Stimulated activated CD4-positive, alpha-beta T cell treated with anti-CD3 and anti-CD28 coated beads, Interleukin-2, amount 100 ng/mL, for 48 hours (primary cell): ENCODE results near the gene HDGFL2.
"Not testable (repeated sequence)": the region's sequence is repeated elsewhere in the genome, so short reads cannot be mapped to it uniquely, and the experiment has no call there.

Experiments
- DNase-seq, 2 donors: peaks; one replicate each; pipeline ENCODE4 v3.0.0-alpha.2; 2020

Gene HDGFL2

DNA sequence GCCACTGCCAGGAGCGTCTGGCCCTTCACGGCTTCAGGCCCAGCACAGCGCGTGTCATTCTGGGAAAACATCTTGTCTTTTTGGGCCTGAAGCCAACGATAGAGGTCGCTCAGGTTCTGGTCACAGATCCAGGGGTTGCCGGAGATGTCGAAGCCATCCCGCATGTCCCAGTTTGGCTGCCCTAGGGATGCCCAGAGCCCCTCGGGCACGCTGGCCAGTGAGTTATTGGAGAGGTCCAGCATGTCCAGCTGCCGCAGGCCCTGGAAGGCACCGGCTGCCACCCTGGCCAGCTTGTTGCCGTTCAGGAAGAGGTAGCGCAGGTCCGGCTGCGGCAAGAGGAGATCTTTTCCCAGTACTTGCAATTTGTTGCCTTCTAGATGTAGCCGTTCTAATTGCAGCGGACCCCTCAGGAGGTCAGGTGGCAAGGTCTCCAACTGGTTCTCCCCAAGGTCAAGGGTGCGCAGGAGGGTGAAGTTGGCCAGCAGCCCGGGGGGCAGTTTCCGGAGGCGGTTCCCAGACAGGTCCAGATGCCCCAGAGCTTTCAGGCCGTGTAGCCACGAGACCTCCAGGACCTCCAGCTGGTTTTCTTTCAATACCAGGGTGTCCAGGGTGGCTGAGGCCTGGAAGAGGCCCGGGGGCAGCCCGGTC, 66.0 kb downstream of the HDGFL2 start:
- no peak for DNase-seq

GRCh38 chr19:4538601-4538954, 66.5 kb downstream of the HDGFL2 start:
- no peak for DNase-seq

GRCh38 chr19:4539169-4539692, 67.1 kb downstream of the HDGFL2 start:
- no peak for DNase-seq

GRCh38 chr19:4539693-4540581, 67.8 kb downstream of the HDGFL2 start, which contains the start of gene LRG1:
Gene LRG1, minus strand, starts transcription at chr19:4540036. Its CDS starts 23 bp downstream, at chr19:4540013.
- DNase-seq: no peak

DNA sequence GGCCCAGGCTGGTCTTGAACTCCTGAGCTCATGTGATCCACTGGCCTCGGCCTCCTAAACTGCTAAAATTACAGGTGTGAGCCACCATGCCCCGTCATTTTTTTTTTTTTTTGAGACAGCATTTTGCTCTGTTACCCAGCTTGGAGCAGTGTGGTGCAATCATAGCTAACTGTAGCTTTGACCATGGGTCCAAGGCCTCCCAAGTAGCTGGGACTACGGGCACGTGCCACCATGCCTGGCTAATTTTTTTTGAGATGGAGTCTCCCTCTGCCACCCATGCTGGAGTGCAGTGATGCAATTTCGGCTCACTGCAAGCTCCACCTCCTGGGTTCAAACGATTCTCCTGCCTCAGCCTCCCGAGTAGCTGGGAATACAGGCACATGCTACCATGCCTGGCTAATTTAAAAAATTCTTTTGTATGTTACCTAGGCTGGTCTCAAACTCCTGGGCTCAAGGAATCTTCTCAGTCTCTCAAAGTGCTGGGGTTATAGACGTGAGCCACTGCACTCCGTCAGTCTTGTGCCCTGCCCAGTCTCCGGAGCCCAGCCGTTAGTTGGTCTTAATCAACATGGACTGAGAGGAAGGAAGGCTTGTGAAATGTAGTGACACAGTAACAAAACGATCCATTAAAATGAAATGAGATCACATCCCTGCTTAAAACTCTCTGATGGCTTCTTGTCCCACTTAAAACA, 69.2 kb downstream of the HDGFL2 start:
- DNase-seq: no peak

GRCh38 chr19:4541806-4542145, 69.7 kb downstream of the HDGFL2 start:
- not testable (repeated sequence) for DNase-seq

DNA sequence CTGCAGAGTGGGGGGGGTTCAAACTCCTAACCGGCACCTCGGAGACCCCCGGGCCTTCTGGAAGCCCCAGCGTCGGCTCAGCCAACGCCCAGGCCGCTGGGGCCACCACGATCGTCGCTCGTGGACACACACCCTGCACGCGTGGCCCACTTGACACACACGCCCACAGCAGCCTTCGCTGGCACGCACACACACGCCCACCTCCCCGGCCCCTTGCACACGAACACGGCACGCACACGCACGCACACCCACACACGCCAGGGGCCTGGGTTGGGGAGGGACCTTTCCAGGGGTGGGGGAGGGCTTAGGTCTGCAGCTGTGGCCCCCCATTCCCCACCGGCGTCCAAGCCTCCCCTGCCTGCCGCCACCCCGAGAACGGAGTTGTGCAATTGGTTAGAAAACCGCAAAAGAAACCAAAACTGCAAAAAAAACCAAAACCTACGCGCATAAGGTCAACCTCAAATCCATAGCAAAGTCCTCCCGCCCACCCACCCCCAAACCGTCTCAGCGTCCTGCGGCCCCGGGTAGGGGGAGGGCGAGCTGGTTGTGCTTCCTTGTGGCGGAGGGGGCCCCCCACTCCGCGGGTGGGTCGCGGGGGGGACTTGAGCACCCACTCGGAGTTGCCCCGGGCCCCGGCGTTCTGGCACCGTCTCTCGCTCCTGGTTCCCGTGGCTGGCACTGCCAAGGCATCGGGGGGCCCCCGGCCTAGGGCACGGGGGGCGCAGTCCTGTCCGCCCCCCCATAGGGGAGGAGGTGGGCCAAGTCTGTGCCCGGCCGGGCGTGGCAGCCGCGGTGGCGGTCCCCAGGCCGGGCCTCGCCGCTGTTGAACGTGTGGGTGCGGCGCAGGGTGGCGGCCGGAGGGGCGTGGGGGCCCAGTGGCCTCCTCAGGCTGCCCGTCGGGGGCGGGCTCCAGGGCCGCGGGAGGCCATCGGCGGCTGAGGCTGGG, 71.1 kb downstream of the HDGFL2 start:
- no peak for DNase-seq

GRCh38 chr19:4543842-4544647, 71.9 kb downstream of the HDGFL2 start:
- no peak for DNase-seq

DNA sequence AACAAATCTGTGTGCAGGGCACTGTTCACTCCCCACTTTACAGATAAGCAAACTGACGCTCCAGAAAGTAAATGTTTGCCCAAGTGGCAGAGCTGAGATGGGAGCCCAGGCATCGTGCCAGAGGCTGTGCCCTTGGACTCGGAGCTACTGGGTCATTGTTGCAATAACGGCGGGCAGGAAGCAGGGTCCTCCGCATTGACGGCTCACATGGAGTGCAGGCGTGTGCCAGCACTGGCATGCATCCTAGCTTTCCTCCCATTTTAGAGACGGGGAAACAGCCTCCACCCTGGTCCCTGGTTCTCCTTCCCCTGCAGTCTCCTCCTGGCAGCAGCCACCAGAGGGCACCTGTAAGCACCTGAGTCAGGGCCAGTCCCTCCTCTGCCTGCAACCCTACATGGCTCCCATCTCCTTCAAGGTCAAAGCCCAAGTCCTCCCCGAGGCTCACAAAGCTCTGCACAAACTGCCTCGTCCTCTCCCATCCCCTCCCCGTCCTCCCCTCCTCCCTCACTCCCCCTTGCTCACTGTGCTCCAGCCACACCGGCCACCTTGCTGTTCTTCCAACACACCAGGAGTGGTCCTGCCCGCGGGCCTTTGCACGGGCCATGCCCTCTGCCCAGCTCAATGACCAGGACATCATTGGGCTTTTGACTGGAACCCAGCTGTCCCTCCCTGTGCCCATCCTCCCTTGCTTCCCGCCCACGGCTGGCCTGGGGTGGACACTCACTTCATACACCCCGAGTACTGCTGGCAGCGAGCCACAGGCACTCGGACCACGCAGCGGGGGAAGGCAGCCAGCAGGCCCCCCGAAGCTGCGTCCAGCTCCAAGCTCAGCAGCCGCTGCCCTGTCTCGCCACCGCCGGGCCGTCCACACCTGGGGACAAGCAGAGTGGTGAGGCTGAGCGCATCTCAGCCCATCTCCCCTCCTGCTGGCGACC, 75.5 kb downstream of the HDGFL2 start:
- no peak for DNase-seq

GRCh38 chr19:4548238-4548584, 76.1 kb downstream of the HDGFL2 start:
- no peak for DNase-seq

- no peak for DNase-seq
Measured at GRCh38 chr19:4550018-4550417, 77.9 kb downstream of the HDGFL2 start.

GRCh38 chr19:4550479-4551050, 78.5 kb downstream of the HDGFL2 start:
- no peak for DNase-seq
